ENCODE results near the gene TMEM185B. TPM values are rescaled to one million over a fixed set of nuclear protein-coding genes. Genes with fewer than 3 reads are reported as not detected.

Gene TMEM185B
- total RNA-seq, 1 donor from 2014 or later: 19.9 TPM

GRCh38 chr2:120220756-120221155 is 2.4 kb downstream of the TMEM185B start:
- H3K9me3 Mint-ChIP-seq (ENCODE audit: low read depth): peaks cover 11% of the 10 kb centered on the region
- no peak for TF ChIP-seq CTCF (IDR thresholded peaks at IDR 0.05; ENCODE audit: unreplicated experiment)
- H3K27me3 Mint-ChIP-seq: peaks cover 9% of the 10 kb centered on the region
- no peak for DNase-seq (ENCODE audit: low spot score, unreplicated experiment)
- H3K36me3 Mint-ChIP-seq (ENCODE audit: insufficient read depth): peaks cover 24% of the 10 kb centered on the region
- no peak overlapping the region for H3K4me3 Mint-ChIP-seq (ENCODE audit: low read depth)
- no peak overlapping the region for H3K27ac Mint-ChIP-seq
- peaks cover 2% of the 10 kb centered on the region for H3K4me1 Mint-ChIP-seq (ENCODE audit: low read depth)

GRCh38 chr2:120219766-120220165 is 3.4 kb downstream of the TMEM185B start:
- H3K4me3 Mint-ChIP-seq (ENCODE audit: low read depth): no peak overlapping the region
- no peak for DNase-seq (ENCODE audit: low spot score, unreplicated experiment)
- peaks cover 2% of the 10 kb centered on the region for H3K4me1 Mint-ChIP-seq (ENCODE audit: low read depth)
- no peak for TF ChIP-seq CTCF (IDR thresholded peaks at IDR 0.05; ENCODE audit: unreplicated experiment)
- peaks cover 24% of the 10 kb centered on the region for H3K36me3 Mint-ChIP-seq (ENCODE audit: insufficient read depth)
- no peak overlapping the region for H3K27ac Mint-ChIP-seq
- peaks cover 11% of the 10 kb centered on the region for H3K9me3 Mint-ChIP-seq (ENCODE audit: low read depth)
- peaks cover 2% of the 10 kb centered on the region for H3K27me3 Mint-ChIP-seq

GRCh38 chr2:120219291-120219690 is 3.9 kb downstream of the TMEM185B start:
- no peak overlapping the region for H3K27ac Mint-ChIP-seq
- no peak for TF ChIP-seq CTCF (IDR thresholded peaks at IDR 0.05; ENCODE audit: unreplicated experiment)
- H3K27me3 Mint-ChIP-seq: no peaks in the 10 kb centered on the region
- H3K36me3 Mint-ChIP-seq (ENCODE audit: insufficient read depth): peaks cover 24% of the 10 kb centered on the region
- H3K4me1 Mint-ChIP-seq (ENCODE audit: low read depth): no peaks in the 10 kb centered on the region
- no peak for DNase-seq (ENCODE audit: low spot score, unreplicated experiment)
- H3K4me3 Mint-ChIP-seq (ENCODE audit: low read depth): no peak overlapping the region
- H3K9me3 Mint-ChIP-seq (ENCODE audit: low read depth): peaks cover 11% of the 10 kb centered on the region

GRCh38 chr2:120218181-120218580 is 5.0 kb downstream of the TMEM185B start:
- TF ChIP-seq CTCF (IDR thresholded peaks at IDR 0.05; ENCODE audit: unreplicated experiment): no peak
- Mint-ChIP-seq H3K9me3 (ENCODE audit: low read depth) (peaks cover 11% of the 10 kb centered on the region), H3K36me3 (ENCODE audit: insufficient read depth) (peaks cover 24% of the 10 kb centered on the region), H3K4me3 (ENCODE audit: low read depth) (no peak overlapping the region), H3K27me3 (no peaks in the 10 kb centered on the region), H3K4me1 (ENCODE audit: low read depth) (no peaks in the 10 kb centered on the region), H3K27ac (no peak overlapping the region)
- DNase-seq (ENCODE audit: low spot score, unreplicated experiment): no peak

- H3K27ac Mint-ChIP-seq: no peak overlapping the region
- H3K4me3 Mint-ChIP-seq (ENCODE audit: low read depth): no peak overlapping the region
- TF ChIP-seq CTCF (IDR thresholded peaks at IDR 0.05; ENCODE audit: unreplicated experiment): no peak
- H3K27me3 Mint-ChIP-seq: no peaks in the 10 kb centered on the region
- no peaks in the 10 kb centered on the region for H3K4me1 Mint-ChIP-seq (ENCODE audit: low read depth)
- DNase-seq (ENCODE audit: low spot score, unreplicated experiment): no peak
- no peaks in the 10 kb centered on the region for H3K36me3 Mint-ChIP-seq (ENCODE audit: insufficient read depth)
- H3K9me3 Mint-ChIP-seq (ENCODE audit: low read depth): no peaks in the 10 kb centered on the region
Observed at GRCh38 chr2:120210270-120210693, 12.9 kb downstream of the TMEM185B start.

All from progenitor cell of endocrine pancreas (in vitro differentiated cells).